ENCODE data around the gene SLC4A1. TPM values are rescaled to one million over a fixed set of nuclear protein-coding genes. Genes with fewer than 3 reads are reported as not detected.

SLC4A1 gene
- total RNA-seq, 5 donors from 2014 or later (not counting 1 experiment from before 2014, with no cell fraction given), result not detected

GRCh38 chr17:44293509-44294226 lies 25.7 kb upstream of the SLC4A1 start:
- no peaks in the 10 kb centered on the region for H3K4me1 Mint-ChIP-seq
- H3K36me3 Mint-ChIP-seq, result no peaks in the 10 kb centered on the region
- H3K4me3 Mint-ChIP-seq, result no peak overlapping the region
- H3K27ac ChIP-seq (ENCODE audit: low read length), result no peak overlapping the region
- WGBS (ENCODE audit: insufficient coverage), result 81% methylated on average over 7 of the region's 9 CpGs
- CTCF ChIA-PET, result interaction anchor here in 1 of 2 donors (0.6 kb wide), 1 partner anchor 15 kb away, joined by 3 read pairs; the partner anchor contains the start of gene RUNDC3A
- ATAC-seq (replicated peaks in 1 of 4) (no peak), DNase-seq (no peak)
- H3K4me1 ChIP-seq (ENCODE audit: control insufficient read depth in 1 of 2, extremely low read depth in 1 of 2, insufficient read depth in 2 of 2, low read length in 2 of 2), result no peaks in the 10 kb centered on the region
- H3K36me3 ChIP-seq (ENCODE audit: control insufficient read depth in 2 of 2, extremely low read depth in 1 of 2, insufficient read depth in 1 of 2, low read length in 1 of 2), result no peaks in the 10 kb centered on the region
- no peak overlapping the region for H3K27ac Mint-ChIP-seq
- H3K9me3 Mint-ChIP-seq, result no peaks in the 10 kb centered on the region
- peaks cover 3 to 4% of the 10 kb centered on the region in 2 donors for H3K27me3 Mint-ChIP-seq
- H3K4me3 ChIP-seq (ENCODE audit: control insufficient read depth in 1 of 2, extremely low read depth in 1 of 2, low read length in 1 of 2), result no peak overlapping the region
- POLR2A ChIA-PET, result no interaction called here
- H3K27me3 ChIP-seq (replicated peaks in 1 of 2; ENCODE audit: control insufficient read depth in 2 of 2, extremely low read depth in 1 of 2, insufficient read depth in 2 of 2, low read length in 1 of 2), result peaks cover 0 to 21% of the 10 kb centered on the region in 2 experiments
- no peaks in the 10 kb centered on the region for H3K9me3 ChIP-seq

GRCh38 chr17:44287651-44288050 lies 19.7 kb upstream of the SLC4A1 start:
- Mint-ChIP-seq H3K36me3 (no peaks in the 10 kb centered on the region), H3K9me3 (no peaks in the 10 kb centered on the region), H3K4me3 (no peak overlapping the region), H3K27ac (no peak overlapping the region), H3K4me1 (no peaks in the 10 kb centered on the region), H3K27me3 (peaks cover 1 to 7% of the 10 kb centered on the region in 2 donors)
- ATAC-seq (replicated peaks in 1 of 4) (no peak), DNase-seq (no peak)
- no peaks in the 10 kb centered on the region for H3K36me3 ChIP-seq (ENCODE audit: control insufficient read depth in 2 of 2, extremely low read depth in 1 of 2, insufficient read depth in 1 of 2, low read length in 1 of 2)
- no peaks in the 10 kb centered on the region for H3K4me1 ChIP-seq (ENCODE audit: control insufficient read depth in 1 of 2, extremely low read depth in 1 of 2, insufficient read depth in 2 of 2, low read length in 2 of 2)
- H3K9me3 ChIP-seq, result no peaks in the 10 kb centered on the region
- ChIA-PET POLR2A (no interaction called here), CTCF (no interaction called here)
- WGBS (ENCODE audit: insufficient coverage), result 79% methylated on average over 8 of the region's 8 CpGs
- no peak overlapping the region for H3K4me3 ChIP-seq (ENCODE audit: control insufficient read depth in 1 of 2, extremely low read depth in 1 of 2, low read length in 1 of 2)
- H3K27ac ChIP-seq (ENCODE audit: low read length), result no peak overlapping the region
- peaks cover 0 to 16% of the 10 kb centered on the region in 2 experiments for H3K27me3 ChIP-seq (replicated peaks in 1 of 2; ENCODE audit: control insufficient read depth in 2 of 2, extremely low read depth in 1 of 2, insufficient read depth in 2 of 2, low read length in 1 of 2)

- CTCF ChIA-PET, result no interaction called here
These were observed 16.1 kb upstream of the SLC4A1 start for GRCh38 chr17:44284024-44284400.

GRCh38 chr17:44283344-44284023 lies 15.5 kb upstream of the SLC4A1 start:
- H3K36me3 Mint-ChIP-seq, result no peaks in the 10 kb centered on the region
- WGBS (ENCODE audit: insufficient coverage), result 25% methylated on average over 1 of the region's 8 CpGs

More at GRCh38 chr17:44284024-44284400, 16.1 kb upstream of the SLC4A1 start:
- peaks cover 0 to 4% of the 10 kb centered on the region in 2 donors for H3K27me3 Mint-ChIP-seq
- H3K9me3 Mint-ChIP-seq, result no peaks in the 10 kb centered on the region
- 100% methylated on average over 1 of the region's 4 CpGs for WGBS (ENCODE audit: insufficient coverage)
- H3K4me1 ChIP-seq (ENCODE audit: control insufficient read depth in 1 of 2, extremely low read depth in 1 of 2, insufficient read depth in 2 of 2, low read length in 2 of 2), result peaks cover 0 to 9% of the 10 kb centered on the region in 2 experiments
- H3K27ac ChIP-seq (ENCODE audit: low read length), result no peak overlapping the region
- H3K4me1 Mint-ChIP-seq, result peaks cover 9 to 13% (median 12%) of the 10 kb centered on the region in 3 donors
- no peak overlapping the region for H3K27ac Mint-ChIP-seq
- POLR2A ChIA-PET, result no interaction called here
- H3K4me3 ChIP-seq (ENCODE audit: control insufficient read depth in 1 of 2, extremely low read depth in 1 of 2, low read length in 1 of 2), result no peak overlapping the region
- no peak overlapping the region for H3K4me3 Mint-ChIP-seq
- DNase-seq (no peak), ATAC-seq (replicated peaks in 1 of 4) (no peak)
- no peaks in the 10 kb centered on the region for H3K36me3 Mint-ChIP-seq
- no peaks in the 10 kb centered on the region for H3K36me3 ChIP-seq (ENCODE audit: control insufficient read depth in 2 of 2, extremely low read depth in 1 of 2, insufficient read depth in 1 of 2, low read length in 1 of 2)
- peaks cover 0 to 26% of the 10 kb centered on the region in 2 experiments for H3K27me3 ChIP-seq (replicated peaks in 1 of 2; ENCODE audit: control insufficient read depth in 2 of 2, extremely low read depth in 1 of 2, insufficient read depth in 2 of 2, low read length in 1 of 2)
- H3K9me3 ChIP-seq, result no peaks in the 10 kb centered on the region

GRCh38 chr17:44282264-44282663 lies 14.3 kb upstream of the SLC4A1 start:
- CTCF ChIA-PET, result no interaction called here
- H3K27me3 Mint-ChIP-seq, result no peaks in the 10 kb centered on the region
- no peak overlapping the region for H3K27ac ChIP-seq (ENCODE audit: low read length)
- H3K9me3 Mint-ChIP-seq, result no peaks in the 10 kb centered on the region
- H3K36me3 Mint-ChIP-seq, result no peaks in the 10 kb centered on the region
- no peak overlapping the region for H3K27ac Mint-ChIP-seq
- H3K4me1 Mint-ChIP-seq, result peaks cover 9 to 13% (median 12%) of the 10 kb centered on the region in 3 donors
- no peaks in the 10 kb centered on the region for H3K36me3 ChIP-seq (ENCODE audit: control insufficient read depth in 2 of 2, extremely low read depth in 1 of 2, insufficient read depth in 1 of 2, low read length in 1 of 2)
- DNase-seq (no peak), ATAC-seq (replicated peaks in 1 of 4) (no peak)
- no peak overlapping the region for H3K4me3 Mint-ChIP-seq
- no peaks in the 10 kb centered on the region for H3K9me3 ChIP-seq
- no peak overlapping the region for H3K4me3 ChIP-seq (ENCODE audit: control insufficient read depth in 1 of 2, extremely low read depth in 1 of 2, low read length in 1 of 2)
- peaks cover 0 to 27% of the 10 kb centered on the region in 2 experiments for H3K27me3 ChIP-seq (replicated peaks in 1 of 2; ENCODE audit: control insufficient read depth in 2 of 2, extremely low read depth in 1 of 2, insufficient read depth in 2 of 2, low read length in 1 of 2)
- peaks cover 0 to 9% of the 10 kb centered on the region in 2 experiments for H3K4me1 ChIP-seq (ENCODE audit: control insufficient read depth in 1 of 2, extremely low read depth in 1 of 2, insufficient read depth in 2 of 2, low read length in 2 of 2)
- POLR2A ChIA-PET, result interaction anchor here in 1 of 2 donors (0.7 kb wide), 1 partner anchor 116 kb away, joined by 5 read pairs; no protein-coding TSS in a partner anchor
- WGBS (ENCODE audit: insufficient coverage), result 100% methylated on average over 1 of the region's 3 CpGs

More at GRCh38 chr17:44283344-44284023, 15.5 kb upstream of the SLC4A1 start:
- Mint-ChIP-seq H3K4me1 (peaks cover 9 to 13% (median 12%) of the 10 kb centered on the region in 3 donors), H3K27me3 (peaks cover 0 to 3% of the 10 kb centered on the region in 2 donors), H3K4me3 (no peak overlapping the region), H3K9me3 (no peaks in the 10 kb centered on the region), H3K27ac (no peak overlapping the region)
- no peak for ATAC-seq (replicated peaks in 1 of 4)
- Histone ChIP-seq H3K27ac (ENCODE audit: low read length) (no peak overlapping the region), H3K9me3 (no peaks in the 10 kb centered on the region), H3K36me3 (ENCODE audit: control insufficient read depth in 2 of 2, extremely low read depth in 1 of 2, insufficient read depth in 1 of 2, low read length in 1 of 2) (no peaks in the 10 kb centered on the region), H3K4me1 (ENCODE audit: control insufficient read depth in 1 of 2, extremely low read depth in 1 of 2, insufficient read depth in 2 of 2, low read length in 2 of 2) (peaks cover 0 to 9% of the 10 kb centered on the region in 2 experiments), H3K27me3 (replicated peaks in 1 of 2; ENCODE audit: control insufficient read depth in 2 of 2, extremely low read depth in 1 of 2, insufficient read depth in 2 of 2, low read length in 1 of 2) (peaks cover 0 to 29% of the 10 kb centered on the region in 2 experiments), H3K4me3 (ENCODE audit: control insufficient read depth in 1 of 2, extremely low read depth in 1 of 2, low read length in 1 of 2) (no peak overlapping the region)
- POLR2A ChIA-PET, result no interaction called here
- DNase-seq, result no peak
- CTCF ChIA-PET, result interaction anchor here in 1 of 2 donors (0.7 kb wide), 1 partner anchor 12 kb away, joined by 3 read pairs; no protein-coding TSS in a partner anchor

GRCh38 chr17:44281570-44281969 lies 13.6 kb upstream of the SLC4A1 start:
- ChIA-PET POLR2A (interaction anchor here in 1 of 2 donors (0.7 kb wide), 1 partner anchor 116 kb away, joined by 5 read pairs; no protein-coding TSS in a partner anchor), CTCF (interaction anchor here in 1 of 2 donors (0.6 kb wide), 1 partner anchor 402 kb away, joined by 3 read pairs; no protein-coding TSS in a partner anchor)
- Histone ChIP-seq H3K36me3 (ENCODE audit: control insufficient read depth in 2 of 2, extremely low read depth in 1 of 2, insufficient read depth in 1 of 2, low read length in 1 of 2) (no peaks in the 10 kb centered on the region), H3K27ac (ENCODE audit: low read length) (no peak overlapping the region), H3K4me3 (ENCODE audit: control insufficient read depth in 1 of 2, extremely low read depth in 1 of 2, low read length in 1 of 2) (no peak overlapping the region), H3K27me3 (replicated peaks in 1 of 2; ENCODE audit: control insufficient read depth in 2 of 2, extremely low read depth in 1 of 2, insufficient read depth in 2 of 2, low read length in 1 of 2) (peaks cover 0 to 27% of the 10 kb centered on the region in 2 experiments), H3K9me3 (no peaks in the 10 kb centered on the region), H3K4me1 (ENCODE audit: control insufficient read depth in 1 of 2, extremely low read depth in 1 of 2, insufficient read depth in 2 of 2, low read length in 2 of 2) (peaks cover 0 to 9% of the 10 kb centered on the region in 2 experiments)
- Mint-ChIP-seq H3K27me3 (no peaks in the 10 kb centered on the region), H3K27ac (no peak overlapping the region), H3K4me1 (peaks cover 9 to 13% (median 12%) of the 10 kb centered on the region in 3 donors), H3K36me3 (no peaks in the 10 kb centered on the region), H3K9me3 (no peaks in the 10 kb centered on the region), H3K4me3 (no peak overlapping the region)
- 100% methylated on average over 1 of the region's 2 CpGs for WGBS (ENCODE audit: insufficient coverage)
- no peak for ATAC-seq (replicated peaks in 1 of 4)
- no peak for DNase-seq

All from T-cell (primary cell).